GM18517 (cell line): ENCODE results near the gene TRIM24.

Experiments used
- ATAC-seq: cut with Tn5 transposase; IDR thresholded peaks from one replicate; pipeline ENCODE4 v1.9.1; 2021; ENCODE audit warnings: mild to moderate bottlenecking, moderate library complexity; ENCODE audit not compliant: unreplicated experiment

The TRIM24 gene

GRCh38 chr7:138613630-138614029 is 153.6 kb downstream of the TRIM24 start:
- ATAC-seq, result no peak

GRCh38 chr7:138616085-138616484 is 156.0 kb downstream of the TRIM24 start:
- ATAC-seq, result no peak

GRCh38 chr7:138618506-138618905 is 158.4 kb downstream of the TRIM24 start:
- no peak for ATAC-seq

GRCh38 chr7:138618933-138619332 is 158.9 kb downstream of the TRIM24 start:
- no peak for ATAC-seq

GRCh38 chr7:138622841-138623240 is 162.8 kb downstream of the TRIM24 start:
- ATAC-seq, result no peak

- ATAC-seq, result no peak
These were observed 165.2 kb downstream of the TRIM24 start for GRCh38 chr7:138625084-138625848.

GRCh38 chr7:138625849-138626230 is 165.8 kb downstream of the TRIM24 start:
- ATAC-seq, result no peak

GRCh38 chr7:138626846-138627245 is 166.8 kb downstream of the TRIM24 start:
- no peak for ATAC-seq

GRCh38 chr7:138627361-138627760 is 167.3 kb downstream of the TRIM24 start:
- ATAC-seq, result no peak

- ATAC-seq, result no peak
These were observed 170.1 kb downstream of the TRIM24 start for GRCh38 chr7:138630059-138630610.

GRCh38 chr7:138632384-138632783 is 172.3 kb downstream of the TRIM24 start:
- ATAC-seq, result no peak

GRCh38 chr7:138632826-138633602 is 173.0 kb downstream of the TRIM24 start:
- ATAC-seq, result no peak
